ENCODE data around the gene RAB7A.
A peak's percentile ranks its signal among the peaks of the same experiment; 100 is the strongest.

RAB7A gene

DNA sequence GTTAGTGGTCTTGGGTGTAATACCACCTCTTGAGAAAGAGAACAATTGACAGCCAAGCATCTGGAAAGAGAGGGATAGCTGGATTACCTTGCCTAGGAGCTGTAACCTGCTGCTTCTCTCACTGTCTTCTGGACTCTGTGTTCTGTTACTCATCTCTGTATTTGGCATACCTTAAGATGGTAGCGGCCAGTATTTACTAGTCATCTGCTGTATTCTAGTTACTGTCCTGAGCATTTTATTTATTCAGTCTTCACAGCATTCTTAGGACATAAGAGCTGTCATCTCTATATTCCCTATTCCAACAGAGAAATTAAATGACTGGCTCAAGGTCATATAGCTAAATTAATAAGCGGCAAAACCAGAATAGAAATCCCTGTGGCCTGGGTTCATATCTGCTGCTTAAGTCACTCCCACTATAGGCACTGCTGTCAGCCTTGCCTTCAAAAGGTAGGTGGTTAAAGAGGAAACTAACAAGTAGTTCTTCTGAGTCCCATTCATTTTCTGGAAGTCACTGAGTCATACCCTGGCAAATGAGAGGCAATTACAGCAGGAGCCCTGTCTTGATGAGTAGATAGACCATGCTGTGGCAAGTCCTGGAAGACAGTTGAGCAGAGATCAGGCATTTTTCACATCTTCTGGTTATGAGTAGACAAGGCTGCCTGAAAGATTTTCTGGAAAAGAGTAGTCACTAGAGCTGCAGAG, 68.2 kb downstream of the RAB7A start:
- DNase-seq: no peak

DNA sequence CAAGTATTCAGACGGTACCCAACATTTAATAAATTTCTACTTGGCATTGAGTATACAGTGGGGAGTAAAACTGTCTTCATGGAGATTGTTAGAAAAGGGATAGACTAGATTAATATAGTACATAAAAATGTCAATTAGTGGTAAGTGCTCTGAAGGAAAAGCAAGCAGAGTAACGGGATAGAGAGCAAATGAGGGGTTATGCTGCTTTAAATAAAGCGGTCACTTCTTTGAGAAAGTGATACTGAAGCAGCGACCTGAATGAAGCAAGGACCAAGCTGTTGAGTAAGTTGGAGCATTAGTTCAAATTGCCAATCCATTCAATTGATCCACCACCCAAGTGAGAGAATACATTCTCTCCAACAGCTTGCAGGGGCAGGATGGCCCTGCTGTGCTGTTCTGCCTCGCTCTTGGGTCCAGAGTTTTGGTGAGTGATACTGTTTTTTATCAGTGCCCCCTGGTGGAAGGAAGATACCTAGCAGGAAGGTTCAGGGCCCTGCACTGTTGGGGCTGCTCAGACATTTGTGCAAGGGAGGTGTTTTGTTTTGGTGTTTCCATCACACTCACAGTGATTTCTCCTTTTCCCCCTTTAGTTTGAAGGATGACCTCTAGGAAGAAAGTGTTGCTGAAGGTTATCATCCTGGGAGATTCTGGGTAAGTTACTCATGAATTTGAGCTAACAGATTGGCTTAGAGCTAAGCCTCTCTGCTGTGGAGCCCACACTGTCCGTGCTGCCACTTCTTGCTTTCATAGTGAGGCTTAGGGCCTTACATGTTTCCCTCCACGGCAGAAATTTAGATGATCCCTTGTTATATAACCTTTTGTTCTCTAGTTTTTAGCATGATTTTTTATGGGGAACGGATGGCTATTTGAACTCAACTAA, 69.0 kb downstream of the RAB7A start:
- peak; percentile 55 for DNase-seq

DNA sequence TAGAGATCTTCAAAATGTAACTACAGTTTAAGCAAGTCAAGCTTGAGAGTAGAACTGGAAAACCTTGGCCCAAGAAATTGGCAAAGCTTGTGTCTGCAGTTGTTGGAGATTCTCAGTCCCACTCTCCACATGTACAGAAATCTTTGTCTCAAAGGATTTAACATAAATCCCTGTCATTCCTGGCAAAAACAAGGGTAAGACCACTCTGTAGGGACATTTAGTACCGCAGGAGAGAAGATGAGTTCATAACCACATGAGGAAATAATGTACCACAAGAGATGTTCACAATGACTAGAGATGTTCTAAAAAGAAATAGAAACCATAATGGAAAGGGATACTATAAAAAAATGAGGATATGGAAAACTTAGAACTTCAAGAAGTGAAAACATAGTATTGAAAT, 73.7 kb downstream of the RAB7A start:
- DNase-seq: no peak

DNA sequence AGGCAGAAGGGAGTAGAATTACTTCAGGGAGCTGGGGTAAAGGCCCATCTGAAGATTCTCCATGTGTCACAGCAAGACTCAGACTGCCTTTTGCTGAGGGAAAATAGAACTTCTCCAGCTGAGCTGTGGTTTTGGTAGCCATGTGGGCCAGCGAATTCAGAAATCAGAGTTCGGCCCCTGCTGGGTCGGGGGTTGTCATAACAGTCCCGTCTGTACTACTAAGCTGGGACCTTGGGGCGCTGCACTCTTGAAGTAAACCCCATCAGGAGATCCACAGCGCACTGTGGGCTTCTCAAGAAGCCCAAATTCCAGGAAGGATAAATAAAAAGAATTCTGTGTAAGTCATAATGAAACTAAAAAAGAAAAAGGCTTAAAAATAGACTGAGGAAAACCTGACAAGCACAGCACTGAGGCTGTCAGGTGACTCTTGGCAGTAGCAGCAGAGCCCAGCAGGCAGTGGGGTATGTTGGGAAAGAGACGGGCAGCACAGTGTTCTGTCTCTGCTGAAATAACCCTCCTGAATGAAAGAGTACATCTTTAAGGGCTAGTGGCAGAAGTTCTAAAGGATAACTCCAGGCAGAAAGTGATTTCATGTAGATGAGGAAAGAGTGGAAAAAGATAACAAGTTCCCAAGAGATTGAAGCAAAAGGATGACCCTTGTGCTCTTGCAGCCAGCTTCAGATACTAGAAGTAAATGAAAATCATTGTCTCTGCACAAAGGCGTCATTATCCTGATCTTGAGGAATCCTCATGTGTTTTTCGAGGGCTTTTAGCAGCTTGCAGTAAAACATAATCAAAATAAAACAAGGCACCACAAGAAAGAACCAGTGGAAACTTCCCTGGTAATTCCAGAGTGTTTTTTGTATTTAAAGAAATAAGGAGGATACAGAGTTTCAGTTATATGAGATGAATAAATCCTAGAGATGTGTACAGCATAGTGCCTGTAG, 74.5 kb downstream of the RAB7A start:
- DNase-seq: no peak

DNA sequence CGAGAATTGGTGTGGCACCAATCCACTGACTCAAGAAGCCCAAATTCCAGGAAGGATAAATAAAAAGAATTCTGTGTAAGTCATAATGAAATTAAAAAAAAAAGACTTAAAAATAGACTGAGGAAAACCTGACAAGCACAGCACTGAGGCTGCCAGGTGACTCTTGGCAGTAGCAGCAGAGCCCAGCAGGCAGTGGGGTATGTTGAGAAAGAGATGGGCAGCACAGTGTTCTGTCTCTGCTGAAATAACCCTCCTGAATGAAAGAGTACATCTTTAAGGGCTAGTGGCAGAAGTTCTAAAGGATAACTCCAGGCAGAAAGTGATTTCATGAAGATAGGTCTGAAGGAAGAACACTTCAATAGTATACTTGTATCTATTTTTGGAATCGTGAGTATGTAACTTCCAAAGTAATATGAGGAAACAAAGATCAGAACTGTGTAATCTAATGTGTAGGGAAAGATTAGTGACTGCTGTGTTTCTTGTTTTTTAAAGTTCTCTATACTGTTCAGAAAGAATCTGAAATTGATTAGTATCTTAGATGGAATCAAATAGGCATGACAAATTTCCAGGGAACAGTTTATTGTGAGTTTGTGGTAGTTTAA, 75.9 kb downstream of the RAB7A start:
- no peak for DNase-seq

DNA sequence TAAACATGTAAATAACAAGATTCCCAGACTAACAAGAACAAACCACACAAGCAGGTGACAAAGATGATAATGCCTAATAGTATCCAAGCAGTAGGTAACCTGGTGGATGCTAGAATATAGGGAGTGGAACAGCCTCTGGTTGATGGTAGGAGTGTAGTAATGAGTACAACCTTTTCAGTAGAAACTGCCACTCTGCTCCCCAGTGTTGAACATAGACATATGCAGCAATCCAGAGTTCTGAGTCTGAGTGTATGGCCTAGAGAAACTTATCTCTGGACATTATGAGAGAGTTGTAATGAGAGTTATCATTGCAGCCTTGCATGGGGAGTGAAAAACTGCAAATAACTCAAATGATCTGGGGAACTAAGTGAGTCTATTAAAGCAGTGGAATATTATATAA, 77.3 kb downstream of the RAB7A start:
- DNase-seq: no peak

DNA sequence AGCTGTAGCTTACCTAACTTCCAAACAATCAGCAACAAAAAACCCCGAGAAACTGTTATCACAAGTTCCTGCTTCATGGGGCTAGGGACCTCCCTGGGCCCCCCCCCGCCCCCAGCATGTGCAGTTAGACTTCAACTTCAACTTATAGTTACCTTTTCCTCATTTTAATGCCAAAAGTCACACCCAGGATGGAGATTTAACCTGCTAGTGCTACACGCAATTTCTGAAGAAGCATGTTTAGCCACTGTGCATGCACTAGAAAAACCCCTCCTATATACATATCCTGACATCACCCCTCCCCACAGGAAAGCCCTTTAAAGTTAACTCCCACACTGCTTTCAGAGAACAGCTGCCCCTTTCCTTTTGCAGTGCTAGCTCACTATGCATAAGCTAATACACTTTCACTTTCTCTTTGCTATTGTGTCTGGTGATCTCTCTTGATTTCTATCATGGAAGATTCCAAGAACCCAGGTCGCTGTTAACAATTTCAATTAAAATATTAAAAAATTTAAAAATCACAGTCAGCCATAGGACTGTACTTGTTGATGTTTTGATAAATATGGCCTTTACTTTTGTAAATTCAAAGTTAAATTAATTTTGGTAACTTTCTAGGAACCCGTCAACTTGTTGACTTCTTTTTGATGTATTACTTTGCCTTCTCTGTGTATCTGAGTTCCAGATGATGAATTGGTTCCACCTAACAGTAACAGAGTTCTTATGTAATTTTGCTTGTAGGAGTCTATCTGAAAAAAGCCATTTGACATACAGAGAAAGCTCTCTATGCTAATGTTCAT, 78.2 kb downstream of the RAB7A start:
- DNase-seq: peak; percentile 55

DNA sequence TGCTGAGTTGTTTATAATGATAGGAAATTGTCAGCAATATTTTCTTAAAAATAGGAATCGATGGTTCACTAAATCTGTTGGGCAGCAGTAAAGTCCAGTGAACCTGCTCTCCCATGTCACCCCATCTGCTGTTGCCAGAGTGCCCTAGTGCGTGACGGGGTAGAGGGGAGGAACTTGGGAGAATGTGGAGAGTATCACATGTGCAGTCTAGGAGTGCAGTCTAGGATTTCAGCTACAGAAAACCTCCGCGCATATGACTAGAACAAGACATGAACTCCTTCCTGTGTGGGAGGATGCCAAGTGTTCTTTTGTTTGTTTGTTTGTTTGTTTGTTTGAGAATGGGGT, 78.8 kb downstream of the RAB7A start:
- no peak for DNase-seq

DNA sequence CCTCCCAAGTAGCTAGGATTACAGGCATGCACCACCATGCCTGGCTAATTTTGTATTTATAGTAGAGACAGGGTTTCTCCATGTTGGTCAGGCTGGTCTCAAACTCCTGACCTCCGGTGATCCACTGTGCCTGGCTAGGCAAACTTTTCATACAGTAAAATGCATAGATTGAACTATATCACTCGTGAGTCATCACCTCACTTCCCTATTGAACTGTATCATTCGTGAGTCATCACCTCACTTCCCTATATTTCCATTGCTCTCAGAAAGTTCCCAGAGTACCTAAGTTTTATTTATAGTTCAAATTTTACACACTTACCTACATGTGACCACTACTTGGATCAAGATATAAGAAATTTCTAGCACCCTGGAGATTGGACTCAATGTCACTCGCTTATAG, 79.8 kb downstream of the RAB7A start:
- no peak for DNase-seq

DNA sequence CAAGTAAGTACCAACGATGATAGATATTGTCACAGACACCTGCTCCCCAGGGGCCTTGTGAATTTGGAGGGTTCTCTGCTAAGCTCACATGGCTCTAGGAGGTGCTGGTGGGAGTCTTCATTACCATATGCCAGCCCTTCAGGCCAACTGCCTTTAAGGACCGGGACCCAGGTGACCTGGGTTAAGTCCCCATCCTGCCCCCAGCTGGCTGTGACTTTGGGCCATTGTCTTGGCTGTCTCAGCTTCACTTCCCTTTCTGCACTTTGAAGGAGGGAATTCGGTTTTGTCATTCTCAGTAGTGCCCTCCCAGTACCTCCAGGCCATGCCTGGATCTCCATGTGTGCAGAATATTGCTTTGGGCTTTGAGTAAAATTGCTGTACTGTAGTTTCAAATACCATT, 80.6 kb downstream of the RAB7A start:
- DNase-seq: no peak

DNA sequence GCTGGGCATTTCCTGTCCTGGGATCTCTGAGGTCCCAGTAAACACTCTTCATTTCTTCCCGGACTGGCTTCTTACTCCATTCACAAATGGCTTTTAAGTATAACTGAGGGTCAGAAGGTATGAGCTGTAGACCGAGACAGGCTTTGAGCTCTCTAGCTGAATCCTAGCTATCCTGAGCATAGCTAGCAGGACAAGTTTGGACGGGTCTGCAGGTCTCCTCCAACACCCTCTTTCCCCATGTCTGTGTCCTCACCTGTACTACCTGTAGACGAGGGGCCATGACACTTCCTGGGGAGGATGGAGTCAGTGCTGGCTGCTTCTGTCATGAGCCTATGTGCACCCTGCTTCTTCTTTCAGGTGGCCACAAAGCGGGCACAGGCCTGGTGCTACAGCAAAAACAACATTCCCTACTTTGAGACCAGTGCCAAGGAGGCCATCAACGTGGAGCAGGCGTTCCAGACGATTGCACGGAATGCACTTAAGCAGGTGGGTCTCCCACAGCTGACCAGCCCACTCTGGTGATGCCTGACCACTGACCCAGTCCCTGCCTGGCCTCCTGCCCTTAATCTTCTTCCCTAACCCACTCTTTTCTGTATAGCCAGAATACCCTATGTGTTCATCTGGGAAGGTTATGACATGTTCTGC, 81.3 kb downstream of the RAB7A start:
- no peak for DNase-seq

DNA sequence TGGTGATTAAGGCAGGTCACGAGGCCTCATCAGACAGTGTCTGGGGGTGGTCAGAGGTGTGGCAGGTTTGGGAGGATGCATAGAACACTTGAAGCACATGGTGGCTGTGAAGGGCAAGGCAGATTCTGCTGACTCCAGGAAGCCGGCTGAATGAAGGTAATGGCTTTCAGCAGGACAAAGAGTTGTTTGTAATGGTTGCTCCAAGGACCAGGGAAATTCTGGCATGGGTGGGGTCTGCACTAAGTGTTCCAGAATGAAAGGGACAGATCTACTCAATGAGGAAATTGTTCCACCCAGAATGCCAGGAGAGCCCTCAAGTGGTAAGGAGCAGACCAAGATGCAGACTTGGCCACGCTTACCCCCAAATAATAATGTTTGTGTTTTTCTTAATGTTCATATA, 82.7 kb downstream of the RAB7A start:
- DNase-seq: no peak

DNA sequence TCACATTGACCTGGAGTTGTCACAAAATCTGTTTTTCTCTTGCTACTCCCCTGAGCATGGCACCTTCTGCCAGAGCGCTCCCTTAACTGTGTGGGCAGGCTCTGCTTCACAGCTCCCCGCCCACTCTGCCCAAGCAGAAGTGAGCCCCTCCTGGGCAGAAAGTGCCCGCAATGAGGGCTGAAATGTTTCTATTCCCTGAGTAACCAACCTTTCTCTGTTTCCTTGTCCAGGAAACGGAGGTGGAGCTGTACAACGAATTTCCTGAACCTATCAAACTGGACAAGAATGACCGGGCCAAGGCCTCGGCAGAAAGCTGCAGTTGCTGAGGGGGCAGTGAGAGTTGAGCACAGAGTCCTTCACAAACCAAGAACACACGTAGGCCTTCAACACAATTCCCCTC, 87.1 kb downstream of the RAB7A start:
- no peak for DNase-seq

DNA sequence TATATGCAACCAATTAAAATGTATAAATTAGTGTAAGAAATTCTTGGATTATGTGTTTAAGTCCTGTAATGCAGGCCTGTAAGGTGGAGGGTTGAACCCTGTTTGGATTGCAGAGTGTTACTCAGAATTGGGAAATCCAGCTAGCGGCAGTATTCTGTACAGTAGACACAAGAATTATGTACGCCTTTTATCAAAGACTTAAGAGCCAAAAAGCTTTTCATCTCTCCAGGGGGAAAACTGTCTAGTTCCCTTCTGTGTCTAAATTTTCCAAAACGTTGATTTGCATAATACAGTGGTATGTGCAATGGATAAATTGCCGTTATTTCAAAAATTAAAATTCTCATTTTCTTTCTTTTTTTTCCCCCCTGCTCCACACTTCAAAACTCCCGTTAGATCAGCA, 88.1 kb downstream of the RAB7A start:
- DNase-seq: no peak

DNA sequence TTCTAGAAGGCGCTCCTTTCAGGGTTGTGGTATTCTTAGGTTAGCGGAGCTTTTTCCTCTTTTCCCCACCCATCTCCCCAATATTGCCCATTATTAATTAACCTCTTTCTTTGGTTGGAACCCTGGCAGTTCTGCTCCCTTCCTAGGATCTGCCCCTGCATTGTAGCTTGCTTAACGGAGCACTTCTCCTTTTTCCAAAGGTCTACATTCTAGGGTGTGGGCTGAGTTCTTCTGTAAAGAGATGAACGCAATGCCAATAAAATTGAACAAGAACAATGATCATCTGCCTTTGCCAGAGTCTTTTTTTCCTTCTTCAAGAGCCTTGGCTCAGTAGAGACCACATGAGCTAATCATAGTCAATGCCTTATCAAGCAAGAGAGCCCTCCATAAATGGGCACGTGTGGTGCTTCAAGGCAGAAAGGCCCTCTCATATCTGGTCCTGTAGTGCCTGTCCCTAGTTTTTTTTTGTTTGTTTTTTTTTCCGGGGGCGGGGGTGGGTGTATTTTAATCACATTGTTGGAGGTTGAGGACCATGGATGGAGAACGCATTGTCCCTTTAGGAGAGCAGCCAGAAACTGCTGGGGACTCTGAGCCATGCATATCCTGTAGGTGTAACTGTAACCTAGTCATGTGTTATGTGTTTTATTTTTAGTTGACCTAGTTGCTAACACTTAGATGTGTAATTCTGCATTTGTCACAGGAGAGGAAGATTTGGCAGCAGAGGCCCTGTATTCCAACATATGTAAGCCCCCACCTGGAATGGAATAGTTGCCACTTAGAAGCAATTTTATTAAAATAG, 88.7 kb downstream of the RAB7A start:
- DNase-seq: no peak

DNA sequence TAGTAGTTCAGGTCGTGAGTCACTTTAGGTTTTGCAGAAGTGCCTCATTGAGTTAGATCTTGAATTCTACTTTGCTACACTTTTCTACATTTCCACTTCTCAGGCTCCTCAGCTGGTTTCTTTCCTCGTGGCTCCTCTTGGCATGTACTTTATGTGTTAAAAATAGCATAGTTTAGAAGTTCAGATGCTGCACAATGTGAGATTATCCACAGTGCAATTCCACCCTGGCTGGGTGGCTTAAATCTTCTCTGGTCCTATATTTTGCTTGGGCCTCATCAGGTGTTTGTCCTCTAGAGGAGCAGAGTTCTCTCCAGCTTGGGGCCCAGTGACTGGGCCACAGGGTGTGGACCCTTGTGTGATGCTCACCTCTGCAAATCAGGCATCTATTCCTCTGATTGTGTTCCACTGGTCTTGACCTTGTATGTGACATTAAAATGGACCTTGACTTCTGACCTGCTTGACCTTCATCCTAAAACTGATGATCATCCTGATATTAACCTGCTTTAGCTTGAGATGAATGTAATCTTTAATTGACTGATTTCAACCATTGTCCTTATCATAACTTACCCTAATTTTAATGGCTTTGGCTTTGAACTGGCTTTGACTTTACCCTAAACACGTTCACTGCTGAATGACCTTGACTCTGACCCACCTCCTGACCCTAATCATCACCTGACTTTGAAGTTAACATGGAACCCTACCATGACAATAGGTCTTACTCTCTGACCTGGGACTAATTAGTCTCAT, 89.5 kb downstream of the RAB7A start:
- no peak for DNase-seq

DNA sequence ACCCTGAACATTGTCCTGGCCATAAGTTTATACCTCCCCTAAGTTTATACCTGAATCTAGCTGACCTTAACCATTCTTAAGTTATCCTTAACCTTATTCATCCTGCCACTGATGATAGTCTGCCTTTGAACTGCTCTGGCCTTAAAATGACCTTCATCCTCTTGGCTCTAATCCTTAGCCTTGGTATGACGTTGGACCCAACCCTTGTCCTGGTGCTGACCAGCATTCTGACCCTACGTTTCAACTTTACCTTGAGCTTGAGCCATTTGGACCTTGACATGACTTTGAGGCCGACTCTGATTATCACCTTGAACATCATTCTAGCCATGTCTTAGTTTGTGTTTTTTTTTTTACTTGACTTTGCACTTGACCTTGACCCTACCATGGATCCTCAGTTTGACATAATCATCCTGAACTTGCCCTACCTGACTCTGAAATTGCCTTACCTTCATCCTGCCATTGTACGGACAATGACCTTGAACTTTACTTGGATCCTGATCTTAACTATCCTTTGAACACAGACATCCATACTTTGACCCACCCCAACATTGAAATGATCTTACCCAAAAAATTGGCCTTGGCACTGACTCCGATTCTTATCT, 92.3 kb downstream of the RAB7A start:
- no peak for DNase-seq

DNA sequence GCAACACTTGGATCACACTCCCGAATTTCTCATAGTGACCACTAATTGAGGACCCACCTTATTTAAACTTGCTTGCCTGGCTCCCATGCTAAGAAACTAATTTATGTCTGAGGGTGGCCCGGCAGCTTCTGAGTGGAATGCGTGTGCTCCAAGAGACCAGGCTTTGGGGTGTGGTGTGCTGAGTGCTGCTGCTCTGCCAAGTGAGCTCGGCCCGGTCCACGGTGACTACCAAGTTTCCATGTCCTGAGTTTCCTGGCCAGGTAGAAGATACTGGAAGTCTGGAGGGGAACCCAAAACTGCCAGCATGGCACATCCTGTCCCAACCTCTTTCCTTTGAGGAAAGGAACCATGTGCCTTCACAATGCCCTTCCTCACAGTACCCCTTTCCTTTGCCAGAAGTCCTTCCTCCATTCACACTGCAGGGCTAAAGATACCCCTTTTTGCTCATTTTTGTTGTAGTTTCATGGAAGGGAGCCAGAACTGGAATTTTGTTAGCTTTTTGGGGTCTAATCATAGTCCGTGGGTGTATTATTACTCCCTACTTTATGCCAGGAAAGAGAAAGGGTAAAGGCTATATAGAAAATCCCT, 94.4 kb downstream of the RAB7A start:
- DNase-seq: no peak

DNA sequence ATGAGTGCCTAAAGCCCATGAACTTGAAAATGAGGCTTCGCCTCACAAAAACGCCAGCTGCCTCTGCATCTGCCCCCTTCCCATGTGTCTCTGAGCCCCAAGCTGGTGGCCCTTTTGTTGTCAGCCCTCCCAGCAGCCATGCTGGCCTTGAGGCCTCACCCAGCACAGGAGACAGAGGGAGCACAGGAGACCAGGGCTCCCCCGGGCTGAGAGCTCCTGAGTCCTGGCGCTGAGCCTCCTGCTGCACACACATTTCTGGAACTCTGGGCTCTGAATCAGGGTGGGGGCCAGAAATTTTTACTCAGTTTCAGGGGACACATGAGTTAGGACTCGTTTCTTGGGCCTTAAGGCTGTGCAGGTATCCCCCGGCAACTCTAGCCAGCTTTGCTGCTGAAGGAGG, 97.0 kb downstream of the RAB7A start:
- DNase-seq: no peak

All from activated T-cell treated with anti-CD3 and anti-CD28 coated beads for 4 hours (primary cell).